Measurements from ENCODE around the gene NEK4. TPM values are rescaled to one million over a fixed set of nuclear protein-coding genes. Genes with fewer than 3 reads are reported as not detected.

Gene NEK4
- total and polyA plus RNA-seq, 2 experiments from 2014 or later, result 12.4 to 14.7 TPM

- H3K9me3 ChIP-seq (ENCODE audit: low read depth), result no peaks in the 10 kb centered on the region
- H3K36me3 ChIP-seq, result no peaks in the 10 kb centered on the region
- H3K4me3 ChIP-seq, result no peak overlapping the region
- no peak for DNase-seq (ENCODE audit: low read depth in 1 of 2, low spot score in 1 of 2)
- no peaks in the 10 kb centered on the region for H3K27me3 ChIP-seq
- TF ChIP-seq, protein P1, sequence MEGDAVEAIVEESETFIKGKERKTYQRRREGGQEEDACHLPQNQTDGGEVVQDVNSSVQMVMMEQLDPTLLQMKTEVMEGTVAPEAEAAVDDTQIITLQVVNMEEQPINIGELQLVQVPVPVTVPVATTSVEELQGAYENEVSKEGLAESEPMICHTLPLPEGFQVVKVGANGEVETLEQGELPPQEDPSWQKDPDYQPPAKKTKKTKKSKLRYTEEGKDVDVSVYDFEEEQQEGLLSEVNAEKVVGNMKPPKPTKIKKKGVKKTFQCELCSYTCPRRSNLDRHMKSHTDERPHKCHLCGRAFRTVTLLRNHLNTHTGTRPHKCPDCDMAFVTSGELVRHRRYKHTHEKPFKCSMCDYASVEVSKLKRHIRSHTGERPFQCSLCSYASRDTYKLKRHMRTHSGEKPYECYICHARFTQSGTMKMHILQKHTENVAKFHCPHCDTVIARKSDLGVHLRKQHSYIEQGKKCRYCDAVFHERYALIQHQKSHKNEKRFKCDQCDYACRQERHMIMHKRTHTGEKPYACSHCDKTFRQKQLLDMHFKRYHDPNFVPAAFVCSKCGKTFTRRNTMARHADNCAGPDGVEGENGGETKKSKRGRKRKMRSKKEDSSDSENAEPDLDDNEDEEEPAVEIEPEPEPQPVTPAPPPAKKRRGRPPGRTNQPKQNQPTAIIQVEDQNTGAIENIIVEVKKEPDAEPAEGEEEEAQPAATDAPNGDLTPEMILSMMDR (IDR thresholded peaks at IDR 0.05; ENCODE audit: low read depth, low read length), result no peak
- no peak overlapping the region for H3K27ac ChIP-seq
- peaks cover 5% of the 10 kb centered on the region for H3K4me1 ChIP-seq (ENCODE audit: low read depth)
Measured at GRCh38 chr3:52816199-52816598, 45.5 kb upstream of the NEK4 start.

GRCh38 chr3:52813810-52814209, 43.1 kb upstream of the NEK4 start:
- no peaks in the 10 kb centered on the region for H3K36me3 ChIP-seq
- TF ChIP-seq, protein P1 (IDR thresholded peaks at IDR 0.05; ENCODE audit: low read depth, low read length), result no peak
- no peak overlapping the region for H3K4me3 ChIP-seq
- no peaks in the 10 kb centered on the region for H3K27me3 ChIP-seq
- no peaks in the 10 kb centered on the region for H3K9me3 ChIP-seq (ENCODE audit: low read depth)
- no peak overlapping the region for H3K27ac ChIP-seq
- DNase-seq (ENCODE audit: low read depth in 1 of 2, low spot score in 1 of 2), result no peak
- H3K4me1 ChIP-seq (ENCODE audit: low read depth), result no peaks in the 10 kb centered on the region

DNA sequence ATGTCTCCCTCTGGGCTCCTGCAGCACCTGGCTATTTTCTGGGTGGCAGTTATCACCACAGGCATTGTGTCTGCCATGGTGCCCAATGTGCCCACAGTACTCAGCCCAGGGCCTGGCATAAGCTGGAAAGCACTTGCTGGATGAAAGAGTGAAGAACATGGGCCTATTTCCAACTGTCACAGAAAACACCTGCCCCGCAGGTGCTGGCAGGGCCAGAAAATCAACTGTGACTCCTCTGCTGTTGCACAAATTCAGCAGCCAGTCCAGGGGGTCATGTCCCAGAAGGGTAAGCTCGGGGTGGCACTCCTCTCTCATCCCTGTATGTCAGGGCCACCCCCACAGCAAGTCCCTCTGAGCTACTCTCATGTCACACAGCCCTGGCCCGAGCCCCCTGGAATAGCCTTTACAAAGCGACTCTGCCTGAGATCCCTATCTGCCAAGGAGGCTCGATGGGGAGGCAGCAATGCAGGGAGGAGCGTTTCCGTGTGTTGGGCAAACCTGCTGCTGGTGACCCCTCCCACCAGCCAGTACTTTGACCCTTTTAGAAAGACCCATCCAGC, 40.8 kb upstream of the NEK4 start:
- H3K36me3 ChIP-seq, result no peaks in the 10 kb centered on the region
- no peak for DNase-seq (ENCODE audit: low read depth in 1 of 2, low spot score in 1 of 2)
- H3K27ac ChIP-seq, result no peak overlapping the region
- no peak overlapping the region for H3K4me3 ChIP-seq
- H3K9me3 ChIP-seq (ENCODE audit: low read depth), result no peaks in the 10 kb centered on the region
- H3K27me3 ChIP-seq, result peaks cover 3% of the 10 kb centered on the region
- H3K4me1 ChIP-seq (ENCODE audit: low read depth), result no peaks in the 10 kb centered on the region
- TF ChIP-seq, protein P1 (IDR thresholded peaks at IDR 0.05; ENCODE audit: low read depth, low read length), result no peak

DNA sequence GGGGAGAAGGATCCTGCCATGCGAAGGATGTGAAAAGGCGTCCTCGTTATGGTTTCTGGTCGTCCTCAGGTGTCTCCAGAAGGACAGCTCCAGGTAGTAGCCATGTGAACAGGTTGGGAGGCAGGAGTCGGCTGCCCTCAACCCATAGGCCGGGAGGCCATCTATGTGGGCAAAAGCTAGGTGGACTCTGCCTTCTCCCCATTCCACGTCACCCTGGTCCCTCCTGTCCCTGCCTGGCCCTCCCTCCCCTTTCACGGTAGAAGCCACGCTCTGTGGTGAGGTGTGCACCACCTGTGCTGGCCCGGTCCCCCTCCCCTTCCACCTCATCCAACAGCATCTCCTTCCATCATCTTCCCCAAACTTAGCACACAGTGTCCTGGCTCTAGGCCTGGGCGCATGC, 40.2 kb upstream of the NEK4 start:
- no peak overlapping the region for H3K4me3 ChIP-seq
- no peak for DNase-seq (ENCODE audit: low read depth in 1 of 2, low spot score in 1 of 2)

GRCh38 chr3:52809662-52810377, 39.1 kb upstream of the NEK4 start:
- TF ChIP-seq, protein P1 (IDR thresholded peaks at IDR 0.05; ENCODE audit: low read depth, low read length), result no peak
- DNase-seq (ENCODE audit: low read depth in 1 of 2, low spot score in 1 of 2), result no peak
- Histone ChIP-seq H3K27ac (no peak overlapping the region), H3K27me3 (peaks cover 3% of the 10 kb centered on the region), H3K36me3 (no peaks in the 10 kb centered on the region), H3K4me1 (ENCODE audit: low read depth) (no peaks in the 10 kb centered on the region), H3K9me3 (ENCODE audit: low read depth) (no peaks in the 10 kb centered on the region), H3K4me3 (no peak overlapping the region)

More for the DNA sequence above, 40.2 kb upstream of the NEK4 start:
- Histone ChIP-seq H3K36me3 (no peaks in the 10 kb centered on the region), H3K9me3 (ENCODE audit: low read depth) (no peaks in the 10 kb centered on the region), H3K27ac (no peak overlapping the region), H3K4me1 (ENCODE audit: low read depth) (no peaks in the 10 kb centered on the region), H3K27me3 (peaks cover 3% of the 10 kb centered on the region)
- TF ChIP-seq, protein P1 (IDR thresholded peaks at IDR 0.05; ENCODE audit: low read depth, low read length), result no peak

Measured in cardiac muscle cell (in vitro differentiated cells and primary cell).